GM23338 (cell line): ENCODE results near the gene MEOX2. TPM values are rescaled to one million over a fixed set of nuclear protein-coding genes. Genes with fewer than 3 reads are reported as not detected.

Experiments
- ATAC-seq: fragments of 200-7000 bp; cut with Tn5 transposase; 3 replicates; pipeline ENCODE4 v1.9.1; 2020
- DNase-seq: peaks from one replicate; pipeline ENCODE4 v3.0.0-alpha.2; 2015; ENCODE audit warnings: low spot score
- H2AFZ ChIP-seq: fragments of 200-600 bp; sonication (generic); 2 replicates; pipeline ENCODE4 v1.8.0; 2016; ENCODE audit warnings: antibody characterized with exemption, mild to moderate bottlenecking, moderate library complexity
- H3F3A ChIP-seq: fragments of 200-600 bp; sonication (generic); replicated peaks from 2 replicates; pipeline ENCODE4 v1.8.0; 2017; ENCODE audit warnings: antibody characterized with exemption, mixed run types, low read depth
- H3K27ac ChIP-seq: fragments of 200-600 bp; sonication (generic); 2 replicates; pipeline ENCODE4 v1.6.1; 2016; ENCODE audit warnings: low read depth
- H3K27me3 ChIP-seq: fragments of 200-600 bp; sonication (generic); 2 replicates; pipeline ENCODE4 v1.8.0; 2016; ENCODE audit warnings: mild to moderate bottlenecking, mixed run types, moderate library complexity; ENCODE audit not compliant: insufficient read depth
- H3K36me3 ChIP-seq: fragments of 200-600 bp; sonication (generic); 2 replicates; pipeline ENCODE4 v1.8.0; 2016; ENCODE audit warnings: mild to moderate bottlenecking; ENCODE audit not compliant: insufficient read depth
- H3K4me1 ChIP-seq: fragments of 200-600 bp; sonication (generic); 2 replicates; pipeline ENCODE4 v1.8.0; 2016; ENCODE audit warnings: mild to moderate bottlenecking, moderate library complexity; ENCODE audit not compliant: insufficient read depth
- H3K4me2 ChIP-seq: fragments of 200-600 bp; sonication (generic); 2 replicates; pipeline ENCODE4 v1.7.1; 2017; ENCODE audit warnings: mixed run types
- H3K4me3 ChIP-seq: fragments of 200-600 bp; sonication (generic); 2 replicates; pipeline ENCODE4 v1.6.1; 2016; ENCODE audit warnings: mixed run types
- H3K79me2 ChIP-seq: fragments of 200-600 bp; sonication (generic); replicated peaks from 2 replicates; pipeline ENCODE4 v1.8.0; 2017; ENCODE audit warnings: mild to moderate bottlenecking; ENCODE audit not compliant: insufficient read depth
- H3K9me2 ChIP-seq: fragments of 200-600 bp; sonication (generic); 2 replicates; pipeline ENCODE4 v1.8.0; 2017; ENCODE audit not compliant: insufficient read depth
- H4K20me1 ChIP-seq: fragments of 200-600 bp; sonication (generic); replicated peaks from 2 replicates; pipeline ENCODE4 v1.8.0; 2017; ENCODE audit warnings: mild to moderate bottlenecking; ENCODE audit not compliant: insufficient read depth
- H3K27ac Mint-ChIP-seq: 2 replicates; pipeline ENCODE4 v1.8.0; 2020; ENCODE audit warnings: inconsistent platforms, mild to moderate bottlenecking, moderate library complexity, mixed read lengths
- H3K27me3 Mint-ChIP-seq: 3 replicates; pipeline ENCODE4 v1.8.0; 2022; ENCODE audit warnings: low read depth, mild to moderate bottlenecking, moderate library complexity, mixed read lengths, inconsistent platforms; ENCODE audit not compliant: insufficient read depth, poor library complexity
- H3K36me3 Mint-ChIP-seq: 3 replicates; pipeline ENCODE4 v1.8.0; 2021; ENCODE audit warnings: low read depth, mild to moderate bottlenecking, inconsistent platforms, moderate library complexity, mixed read lengths
- H3K4me1 Mint-ChIP-seq: 3 replicates; pipeline ENCODE4 v1.8.0; 2020; ENCODE audit warnings: mild to moderate bottlenecking, inconsistent platforms, mixed read lengths
- H3K4me3 Mint-ChIP-seq: 3 replicates; pipeline ENCODE4 v1.8.0; 2021; ENCODE audit warnings: moderate library complexity, mild to moderate bottlenecking, inconsistent platforms, mixed read lengths
- H3K9me3 Mint-ChIP-seq: 3 replicates; pipeline ENCODE4 v1.8.0; 2020; ENCODE audit warnings: moderate library complexity, mild to moderate bottlenecking, inconsistent platforms, mixed read lengths
- CREB1 ChIP-seq: fragments of 250-450 bp; sonication (Bioruptor Pico); IDR thresholded peaks from 2 replicates; pipeline ENCODE4 v1.5.0; 2020; ENCODE audit warnings: low read depth, mild to moderate bottlenecking, moderate library complexity
- EZH2 ChIP-seq: fragments of 200-600 bp; sonication (generic); IDR thresholded peaks from one replicate; pipeline ENCODE4 v1.8.0; 2017; ENCODE audit warnings: antibody characterized with exemption, mild to moderate bottlenecking, low read depth; ENCODE audit not compliant: unreplicated experiment
- EZH2phosphoT487 ChIP-seq: fragments of 200-600 bp; sonication (generic); IDR thresholded peaks from one replicate; pipeline ENCODE4 v1.8.1; 2018; ENCODE audit warnings: antibody characterized with exemption; ENCODE audit not compliant: unreplicated experiment
- JUNB ChIP-seq: IDR thresholded peaks from one replicate; pipeline ENCODE4 v1.6.1; 2016; ENCODE audit warnings: antibody characterized with exemption; ENCODE audit not compliant: unreplicated experiment
- NANOG ChIP-seq: IDR thresholded peaks from 2 replicates; pipeline ENCODE4 v1.6.1; 2016; ENCODE audit warnings: antibody characterized with exemption, borderline replicate concordance
- POLR2AphosphoS5 ChIP-seq: IDR thresholded peaks from 2 replicates; pipeline ENCODE4 v1.6.1; 2016; ENCODE audit warnings: antibody characterized with exemption, low read depth
- STAT1 ChIP-seq: IDR thresholded peaks from one replicate; pipeline ENCODE4 v1.6.1; 2016; ENCODE audit warnings: antibody characterized with exemption; ENCODE audit not compliant: unreplicated experiment
- ZNF114 ChIP-seq: fragments of 250-450 bp; sonication (Bioruptor Pico); IDR thresholded peaks from 2 replicates; pipeline ENCODE4 v1.5.0; 2020; ENCODE audit warnings: mild to moderate bottlenecking, moderate library complexity
- ZNF331 ChIP-seq: fragments of 250-450 bp; sonication (Bioruptor Pico); IDR thresholded peaks from 2 replicates; pipeline ENCODE4 v1.5.0; 2020; ENCODE audit warnings: low read depth, mild to moderate bottlenecking, moderate library complexity
- polyA plus RNA-seq: library from polyadenylated mRNA; unstranded; fragments of >200 nt; fragmentation: Nextera tagmentation; extraction: Ambion mirVana; gene quantifications from 2 replicates; pipeline ENCODE4 v1.2.1, GENCODE V29; 2016
- total RNA-seq: library from RNA; depleted of rRNA; stranded (reverse); fragments of >200 nt; shearing (Covaris generic); gene quantifications from 2 replicates; pipeline ENCODE4 v1.2.3, GENCODE V29; 2014
- TF ChIP-seq, protein P1 (sequence below): fragments of 250-450 bp; sonication (Bioruptor Pico); IDR thresholded peaks from 2 replicates; pipeline ENCODE4 v1.5.0; 2020; ENCODE audit warnings: mild to moderate bottlenecking, moderate library complexity
- TF ChIP-seq, protein P2 (sequence below): IDR thresholded peaks from one replicate; pipeline ENCODE4 v1.6.1; 2018; ENCODE audit warnings: antibody characterized with exemption; ENCODE audit not compliant: unreplicated experiment
- TF ChIP-seq, protein P3 (sequence below), 2 experiments: fragments of 200-600 bp in 1 of 2; sonication (generic) in 1 of 2; conservative IDR thresholded peaks; 2 replicates each; pipeline versions ENCODE4 v1.5.1 to v1.6.1; 2016 to 2017; ENCODE audit warnings: antibody characterized with exemption in 2 of 2, low read depth in 2 of 2, mild to moderate bottlenecking in 2 of 2, moderate library complexity in 1 of 2
- TF ChIP-seq, protein P4 (sequence below): IDR thresholded peaks from 2 replicates; pipeline ENCODE4 v1.6.1; 2016; ENCODE audit warnings: antibody characterized with exemption

Gene MEOX2
- total and polyA plus RNA-seq, 2 experiments from 2014 or later, result 0.50 to 1.2 TPM

DNA sequence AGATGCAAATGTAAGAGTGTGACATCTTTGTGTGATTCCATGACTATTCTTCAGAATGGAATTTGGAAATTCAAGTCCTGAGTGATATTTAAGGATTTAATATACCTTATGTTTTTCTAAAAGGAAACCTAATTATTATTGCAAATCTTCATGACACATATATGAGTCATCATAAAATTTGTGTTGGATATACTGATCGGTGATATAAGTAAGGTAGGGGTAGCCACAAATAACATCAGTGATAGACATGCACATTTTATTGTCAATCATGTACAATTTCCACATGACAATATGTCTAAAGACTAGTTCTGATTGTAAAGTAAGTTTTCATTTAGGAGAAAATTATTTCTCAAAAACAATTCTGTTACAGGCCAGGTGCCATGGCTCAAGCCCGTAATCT lies 65.0 kb downstream of the MEOX2 start:
- no peak overlapping the region for H3K27ac Mint-ChIP-seq

More for the DNA sequence above, 65.0 kb downstream of the MEOX2 start:
- H2AFZ ChIP-seq, result no peak overlapping the region
- no peaks in the 10 kb centered on the region for H3K9me3 Mint-ChIP-seq
- no peaks in the 10 kb centered on the region for H4K20me1 ChIP-seq
- TF ChIP-seq POLR2AphosphoS5 (no peak), NANOG (no peak), STAT1 (no peak), ZNF331 (CRISPR knock-in tag) (no peak), EZH2 (no peak), EZH2phosphoT487 (no peak), CREB1 (CRISPR knock-in tag) (no peak), JUNB (no peak), ZNF114 (CRISPR knock-in tag) (no peak)
- TF ChIP-seq, protein P1, sequence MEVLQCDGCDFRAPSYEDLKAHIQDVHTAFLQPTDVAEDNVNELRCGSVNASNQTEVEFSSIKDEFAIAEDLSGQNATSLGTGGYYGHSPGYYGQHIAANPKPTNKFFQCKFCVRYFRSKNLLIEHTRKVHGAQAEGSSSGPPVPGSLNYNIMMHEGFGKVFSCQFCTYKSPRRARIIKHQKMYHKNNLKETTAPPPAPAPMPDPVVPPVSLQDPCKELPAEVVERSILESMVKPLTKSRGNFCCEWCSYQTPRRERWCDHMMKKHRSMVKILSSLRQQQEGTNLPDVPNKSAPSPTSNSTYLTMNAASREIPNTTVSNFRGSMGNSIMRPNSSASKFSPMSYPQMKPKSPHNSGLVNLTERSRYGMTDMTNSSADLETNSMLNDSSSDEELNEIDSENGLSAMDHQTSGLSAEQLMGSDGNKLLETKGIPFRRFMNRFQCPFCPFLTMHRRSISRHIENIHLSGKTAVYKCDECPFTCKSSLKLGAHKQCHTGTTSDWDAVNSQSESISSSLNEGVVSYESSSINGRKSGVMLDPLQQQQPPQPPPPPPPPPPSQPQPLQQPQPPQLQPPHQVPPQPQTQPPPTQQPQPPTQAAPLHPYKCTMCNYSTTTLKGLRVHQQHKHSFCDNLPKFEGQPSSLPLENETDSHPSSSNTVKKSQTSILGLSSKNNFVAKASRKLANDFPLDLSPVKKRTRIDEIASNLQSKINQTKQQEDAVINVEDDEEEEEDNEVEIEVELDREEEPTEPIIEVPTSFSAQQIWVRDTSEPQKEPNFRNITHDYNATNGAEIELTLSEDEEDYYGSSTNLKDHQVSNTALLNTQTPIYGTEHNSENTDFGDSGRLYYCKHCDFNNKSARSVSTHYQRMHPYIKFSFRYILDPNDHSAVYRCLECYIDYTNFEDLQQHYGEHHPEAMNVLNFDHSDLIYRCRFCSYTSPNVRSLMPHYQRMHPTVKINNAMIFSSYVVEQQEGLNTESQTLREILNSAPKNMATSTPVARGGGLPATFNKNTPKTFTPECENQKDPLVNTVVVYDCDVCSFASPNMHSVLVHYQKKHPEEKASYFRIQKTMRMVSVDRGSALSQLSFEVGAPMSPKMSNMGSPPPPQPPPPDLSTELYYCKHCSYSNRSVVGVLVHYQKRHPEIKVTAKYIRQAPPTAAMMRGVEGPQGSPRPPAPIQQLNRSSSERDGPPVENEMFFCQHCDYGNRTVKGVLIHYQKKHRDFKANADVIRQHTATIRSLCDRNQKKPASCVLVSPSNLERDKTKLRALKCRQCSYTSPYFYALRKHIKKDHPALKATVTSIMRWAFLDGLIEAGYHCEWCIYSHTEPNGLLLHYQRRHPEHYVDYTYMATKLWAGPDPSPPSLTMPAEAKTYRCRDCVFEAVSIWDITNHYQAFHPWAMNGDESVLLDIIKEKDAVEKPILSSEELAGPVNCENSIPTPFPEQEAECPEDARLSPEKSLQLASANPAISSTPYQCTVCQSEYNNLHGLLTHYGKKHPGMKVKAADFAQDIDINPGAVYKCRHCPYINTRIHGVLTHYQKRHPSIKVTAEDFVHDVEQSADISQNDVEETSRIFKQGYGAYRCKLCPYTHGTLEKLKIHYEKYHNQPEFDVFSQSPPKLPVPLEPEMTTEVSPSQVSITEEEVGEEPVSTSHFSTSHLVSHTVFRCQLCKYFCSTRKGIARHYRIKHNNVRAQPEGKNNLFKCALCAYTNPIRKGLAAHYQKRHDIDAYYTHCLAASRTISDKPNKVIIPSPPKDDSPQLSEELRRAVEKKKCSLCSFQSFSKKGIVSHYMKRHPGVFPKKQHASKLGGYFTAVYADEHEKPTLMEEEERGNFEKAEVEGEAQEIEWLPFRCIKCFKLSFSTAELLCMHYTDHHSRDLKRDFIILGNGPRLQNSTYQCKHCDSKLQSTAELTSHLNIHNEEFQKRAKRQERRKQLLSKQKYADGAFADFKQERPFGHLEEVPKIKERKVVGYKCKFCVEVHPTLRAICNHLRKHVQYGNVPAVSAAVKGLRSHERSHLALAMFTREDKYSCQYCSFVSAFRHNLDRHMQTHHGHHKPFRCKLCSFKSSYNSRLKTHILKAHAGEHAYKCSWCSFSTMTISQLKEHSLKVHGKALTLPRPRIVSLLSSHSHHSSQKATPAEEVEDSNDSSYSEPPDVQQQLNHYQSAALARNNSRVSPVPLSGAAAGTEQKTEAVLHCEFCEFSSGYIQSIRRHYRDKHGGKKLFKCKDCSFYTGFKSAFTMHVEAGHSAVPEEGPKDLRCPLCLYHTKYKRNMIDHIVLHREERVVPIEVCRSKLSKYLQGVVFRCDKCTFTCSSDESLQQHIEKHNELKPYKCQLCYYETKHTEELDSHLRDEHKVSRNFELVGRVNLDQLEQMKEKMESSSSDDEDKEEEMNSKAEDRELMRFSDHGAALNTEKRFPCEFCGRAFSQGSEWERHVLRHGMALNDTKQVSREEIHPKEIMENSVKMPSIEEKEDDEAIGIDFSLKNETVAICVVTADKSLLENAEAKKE (CRISPR knock-in tag), result no peak
- TF ChIP-seq, protein P2, sequence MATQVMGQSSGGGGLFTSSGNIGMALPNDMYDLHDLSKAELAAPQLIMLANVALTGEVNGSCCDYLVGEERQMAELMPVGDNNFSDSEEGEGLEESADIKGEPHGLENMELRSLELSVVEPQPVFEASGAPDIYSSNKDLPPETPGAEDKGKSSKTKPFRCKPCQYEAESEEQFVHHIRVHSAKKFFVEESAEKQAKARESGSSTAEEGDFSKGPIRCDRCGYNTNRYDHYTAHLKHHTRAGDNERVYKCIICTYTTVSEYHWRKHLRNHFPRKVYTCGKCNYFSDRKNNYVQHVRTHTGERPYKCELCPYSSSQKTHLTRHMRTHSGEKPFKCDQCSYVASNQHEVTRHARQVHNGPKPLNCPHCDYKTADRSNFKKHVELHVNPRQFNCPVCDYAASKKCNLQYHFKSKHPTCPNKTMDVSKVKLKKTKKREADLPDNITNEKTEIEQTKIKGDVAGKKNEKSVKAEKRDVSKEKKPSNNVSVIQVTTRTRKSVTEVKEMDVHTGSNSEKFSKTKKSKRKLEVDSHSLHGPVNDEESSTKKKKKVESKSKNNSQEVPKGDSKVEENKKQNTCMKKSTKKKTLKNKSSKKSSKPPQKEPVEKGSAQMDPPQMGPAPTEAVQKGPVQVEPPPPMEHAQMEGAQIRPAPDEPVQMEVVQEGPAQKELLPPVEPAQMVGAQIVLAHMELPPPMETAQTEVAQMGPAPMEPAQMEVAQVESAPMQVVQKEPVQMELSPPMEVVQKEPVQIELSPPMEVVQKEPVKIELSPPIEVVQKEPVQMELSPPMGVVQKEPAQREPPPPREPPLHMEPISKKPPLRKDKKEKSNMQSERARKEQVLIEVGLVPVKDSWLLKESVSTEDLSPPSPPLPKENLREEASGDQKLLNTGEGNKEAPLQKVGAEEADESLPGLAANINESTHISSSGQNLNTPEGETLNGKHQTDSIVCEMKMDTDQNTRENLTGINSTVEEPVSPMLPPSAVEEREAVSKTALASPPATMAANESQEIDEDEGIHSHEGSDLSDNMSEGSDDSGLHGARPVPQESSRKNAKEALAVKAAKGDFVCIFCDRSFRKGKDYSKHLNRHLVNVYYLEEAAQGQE, result no peak
- TF ChIP-seq, protein P3, sequence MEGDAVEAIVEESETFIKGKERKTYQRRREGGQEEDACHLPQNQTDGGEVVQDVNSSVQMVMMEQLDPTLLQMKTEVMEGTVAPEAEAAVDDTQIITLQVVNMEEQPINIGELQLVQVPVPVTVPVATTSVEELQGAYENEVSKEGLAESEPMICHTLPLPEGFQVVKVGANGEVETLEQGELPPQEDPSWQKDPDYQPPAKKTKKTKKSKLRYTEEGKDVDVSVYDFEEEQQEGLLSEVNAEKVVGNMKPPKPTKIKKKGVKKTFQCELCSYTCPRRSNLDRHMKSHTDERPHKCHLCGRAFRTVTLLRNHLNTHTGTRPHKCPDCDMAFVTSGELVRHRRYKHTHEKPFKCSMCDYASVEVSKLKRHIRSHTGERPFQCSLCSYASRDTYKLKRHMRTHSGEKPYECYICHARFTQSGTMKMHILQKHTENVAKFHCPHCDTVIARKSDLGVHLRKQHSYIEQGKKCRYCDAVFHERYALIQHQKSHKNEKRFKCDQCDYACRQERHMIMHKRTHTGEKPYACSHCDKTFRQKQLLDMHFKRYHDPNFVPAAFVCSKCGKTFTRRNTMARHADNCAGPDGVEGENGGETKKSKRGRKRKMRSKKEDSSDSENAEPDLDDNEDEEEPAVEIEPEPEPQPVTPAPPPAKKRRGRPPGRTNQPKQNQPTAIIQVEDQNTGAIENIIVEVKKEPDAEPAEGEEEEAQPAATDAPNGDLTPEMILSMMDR (conservative IDR thresholded peaks at IDR 0.05; ENCODE audit: low read depth in 2 of 2), result no peak
- TF ChIP-seq, protein P4, sequence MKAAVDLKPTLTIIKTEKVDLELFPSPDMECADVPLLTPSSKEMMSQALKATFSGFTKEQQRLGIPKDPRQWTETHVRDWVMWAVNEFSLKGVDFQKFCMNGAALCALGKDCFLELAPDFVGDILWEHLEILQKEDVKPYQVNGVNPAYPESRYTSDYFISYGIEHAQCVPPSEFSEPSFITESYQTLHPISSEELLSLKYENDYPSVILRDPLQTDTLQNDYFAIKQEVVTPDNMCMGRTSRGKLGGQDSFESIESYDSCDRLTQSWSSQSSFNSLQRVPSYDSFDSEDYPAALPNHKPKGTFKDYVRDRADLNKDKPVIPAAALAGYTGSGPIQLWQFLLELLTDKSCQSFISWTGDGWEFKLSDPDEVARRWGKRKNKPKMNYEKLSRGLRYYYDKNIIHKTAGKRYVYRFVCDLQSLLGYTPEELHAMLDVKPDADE, result no peak
- H3K9me2 ChIP-seq, result no peaks in the 10 kb centered on the region
- no peaks in the 10 kb centered on the region for H3K27me3 ChIP-seq
- DNase-seq, result no peak
- no peaks in the 10 kb centered on the region for H3K36me3 Mint-ChIP-seq
- H3K4me1 ChIP-seq, result no peaks in the 10 kb centered on the region
- H3K27me3 Mint-ChIP-seq, result no peaks in the 10 kb centered on the region
- no peak overlapping the region for H3K4me2 ChIP-seq
- H3K4me3 ChIP-seq, result no peak overlapping the region
- H3F3A ChIP-seq, result no peaks in the 10 kb centered on the region
- no peaks in the 10 kb centered on the region for H3K79me2 ChIP-seq
- H3K4me3 Mint-ChIP-seq, result no peak overlapping the region
- no peak overlapping the region for H3K27ac ChIP-seq
- H3K36me3 ChIP-seq, result no peaks in the 10 kb centered on the region
- no peaks in the 10 kb centered on the region for H3K4me1 Mint-ChIP-seq
- no peak for ATAC-seq
